Heart left ventricle (tissue), 13 donors: ENCODE measurements around the gene IL1RAP.

ENCODE experiments used
- CTCF ChIP-seq, 12 donors: fragments of 200-600 bp; sonication (generic) in 4 of 12; IDR thresholded peaks; one replicate each; pipeline versions ENCODE4 v1.5.0 to v1.8.0; 2018 to 2022; ENCODE audit warnings: antibody characterized with exemption in 12 of 12, mild to moderate bottlenecking in 5 of 12
- POLR2A ChIP-seq, 2 donors: fragments of 450-650 bp; IDR thresholded peaks; one replicate each; pipeline ENCODE4 v1.6.1; 2017; ENCODE audit warnings: antibody characterized with exemption in 2 of 2, mild to moderate bottlenecking in 2 of 2, moderate library complexity in 2 of 2
- donor health status: ischemic (EF 13 %, LVEDD 7.1; RV severe dilation, severe dysfunction).
- donor health status: DM: no; HTN: yes; CAD: no.
- donor health status: DM: no; HTN: no; CAD: no.
- donor health status: ischemic (EF 25% LVEDD 6.9; RV normal size, moderate dysfunction).
- donor health status: ischemic (EF 25% LVEDD 5.7; RV mildly dilated, moderate dysfunction).
- donor health status: ischemic (EF 35%, LVEDD 5.7; RV mildly dilated, moderate dysfunction).
- donor health status: nonischemic (EF 11% LVEDD 7.7; RV severe dilation, severe dysfunction).
- donor health status: DM: yes; HTN: yes; CAD: no.
- donor health status: PGD.
- donor health status: ischemic (EF 29% LVEDD 5.4; RV normal size, mild dysfunction).
- donor health status: nonischemic (EF 23%, LVEDD 6.1; RV moderate dilation, normal function).

GRCh38 chr3:190497811-190498210 lies 16.1 kb upstream of the IL1RAP start:
- no peak for TF ChIP-seq CTCF (IDR thresholded peaks at IDR 0.05)
- TF ChIP-seq POLR2A (IDR thresholded peaks at IDR 0.05), result no peak
